ENCODE results near the gene TTC38.

TTC38 gene

DNA sequence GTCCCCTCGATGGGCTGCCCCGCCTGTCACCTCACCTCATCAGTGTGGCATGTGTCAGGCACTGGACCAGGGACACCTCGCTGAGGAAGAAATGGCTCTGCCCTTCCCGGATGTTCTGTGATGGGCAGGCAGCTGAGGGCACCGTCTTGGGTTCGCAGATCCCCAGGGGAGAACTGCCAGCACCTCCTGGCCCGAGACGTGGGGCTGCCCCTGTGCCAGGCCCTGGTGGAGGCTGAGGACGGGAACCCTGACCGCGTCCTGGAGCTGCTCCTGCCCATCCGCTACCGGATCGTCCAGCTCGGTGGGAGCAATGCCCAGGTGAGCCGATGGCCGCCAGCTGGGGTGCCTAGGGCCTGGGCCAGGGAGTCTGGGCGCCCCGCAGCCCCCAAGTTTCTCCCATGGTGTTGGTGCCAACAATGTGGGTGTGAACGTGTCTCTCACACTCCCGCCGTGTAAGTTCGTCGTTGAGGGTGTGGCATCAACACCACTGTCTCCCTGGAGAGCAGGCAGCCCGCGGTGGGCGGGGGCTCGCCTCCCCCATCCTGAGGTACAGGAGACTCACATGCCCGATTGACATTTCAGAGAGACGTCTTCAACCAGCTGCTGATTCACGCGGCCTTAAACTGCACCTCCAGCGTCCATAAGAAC lies 21.6 kb downstream of the TTC38 start:
- no peak for DNase-seq (ENCODE audit: extremely low read depth, low read depth)
- TF ChIP-seq, protein P1, sequence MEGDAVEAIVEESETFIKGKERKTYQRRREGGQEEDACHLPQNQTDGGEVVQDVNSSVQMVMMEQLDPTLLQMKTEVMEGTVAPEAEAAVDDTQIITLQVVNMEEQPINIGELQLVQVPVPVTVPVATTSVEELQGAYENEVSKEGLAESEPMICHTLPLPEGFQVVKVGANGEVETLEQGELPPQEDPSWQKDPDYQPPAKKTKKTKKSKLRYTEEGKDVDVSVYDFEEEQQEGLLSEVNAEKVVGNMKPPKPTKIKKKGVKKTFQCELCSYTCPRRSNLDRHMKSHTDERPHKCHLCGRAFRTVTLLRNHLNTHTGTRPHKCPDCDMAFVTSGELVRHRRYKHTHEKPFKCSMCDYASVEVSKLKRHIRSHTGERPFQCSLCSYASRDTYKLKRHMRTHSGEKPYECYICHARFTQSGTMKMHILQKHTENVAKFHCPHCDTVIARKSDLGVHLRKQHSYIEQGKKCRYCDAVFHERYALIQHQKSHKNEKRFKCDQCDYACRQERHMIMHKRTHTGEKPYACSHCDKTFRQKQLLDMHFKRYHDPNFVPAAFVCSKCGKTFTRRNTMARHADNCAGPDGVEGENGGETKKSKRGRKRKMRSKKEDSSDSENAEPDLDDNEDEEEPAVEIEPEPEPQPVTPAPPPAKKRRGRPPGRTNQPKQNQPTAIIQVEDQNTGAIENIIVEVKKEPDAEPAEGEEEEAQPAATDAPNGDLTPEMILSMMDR (IDR thresholded peaks at IDR 0.05; ENCODE audit: low read depth, low read length, missing control alignments), result no peak
- H3K4me3 ChIP-seq (replicated peaks; ENCODE audit: low read depth, low read length), result no peak overlapping the region

DNA sequence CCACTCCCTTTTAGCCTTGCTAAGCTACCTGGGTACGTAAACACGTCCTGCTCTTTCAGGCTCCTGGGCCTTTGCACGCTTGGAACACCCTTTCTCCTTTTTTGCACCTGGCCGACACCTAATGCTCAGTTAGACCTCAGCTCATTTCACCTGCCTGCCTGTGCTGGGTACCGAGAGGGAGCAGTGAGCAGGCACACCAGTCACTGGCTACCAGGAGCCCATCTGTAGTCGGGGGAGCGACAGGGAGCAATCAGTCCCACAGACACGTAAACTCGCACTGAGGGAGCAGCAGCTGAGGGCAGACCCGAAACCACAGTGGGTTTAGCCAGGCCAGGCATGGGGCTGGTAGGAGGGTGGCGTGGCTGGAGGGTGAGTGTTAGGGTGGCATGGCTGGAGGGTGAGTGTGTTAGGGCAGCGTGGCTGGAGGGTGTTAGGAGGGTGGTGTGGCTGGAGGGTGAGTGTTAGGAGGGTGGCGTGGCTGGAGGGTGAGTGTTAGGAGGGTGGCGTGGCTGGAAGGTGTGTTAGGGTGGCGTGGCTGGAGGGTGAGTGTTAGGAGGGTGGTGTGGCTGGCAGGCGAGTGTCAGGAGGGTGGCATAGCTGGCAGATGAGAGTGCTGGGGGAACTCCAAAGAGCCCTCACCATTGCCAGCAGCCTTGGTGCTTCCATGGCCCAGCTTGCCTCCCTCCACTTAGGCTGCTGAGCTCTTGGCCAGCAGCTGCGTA lies 22.5 kb downstream of the TTC38 start:
- no peak for DNase-seq (ENCODE audit: extremely low read depth, low read depth)
- TF ChIP-seq, protein P1 (IDR thresholded peaks at IDR 0.05; ENCODE audit: low read depth, low read length, missing control alignments), result no peak
- H3K4me3 ChIP-seq (replicated peaks; ENCODE audit: low read depth, low read length), result no peak overlapping the region

DNA sequence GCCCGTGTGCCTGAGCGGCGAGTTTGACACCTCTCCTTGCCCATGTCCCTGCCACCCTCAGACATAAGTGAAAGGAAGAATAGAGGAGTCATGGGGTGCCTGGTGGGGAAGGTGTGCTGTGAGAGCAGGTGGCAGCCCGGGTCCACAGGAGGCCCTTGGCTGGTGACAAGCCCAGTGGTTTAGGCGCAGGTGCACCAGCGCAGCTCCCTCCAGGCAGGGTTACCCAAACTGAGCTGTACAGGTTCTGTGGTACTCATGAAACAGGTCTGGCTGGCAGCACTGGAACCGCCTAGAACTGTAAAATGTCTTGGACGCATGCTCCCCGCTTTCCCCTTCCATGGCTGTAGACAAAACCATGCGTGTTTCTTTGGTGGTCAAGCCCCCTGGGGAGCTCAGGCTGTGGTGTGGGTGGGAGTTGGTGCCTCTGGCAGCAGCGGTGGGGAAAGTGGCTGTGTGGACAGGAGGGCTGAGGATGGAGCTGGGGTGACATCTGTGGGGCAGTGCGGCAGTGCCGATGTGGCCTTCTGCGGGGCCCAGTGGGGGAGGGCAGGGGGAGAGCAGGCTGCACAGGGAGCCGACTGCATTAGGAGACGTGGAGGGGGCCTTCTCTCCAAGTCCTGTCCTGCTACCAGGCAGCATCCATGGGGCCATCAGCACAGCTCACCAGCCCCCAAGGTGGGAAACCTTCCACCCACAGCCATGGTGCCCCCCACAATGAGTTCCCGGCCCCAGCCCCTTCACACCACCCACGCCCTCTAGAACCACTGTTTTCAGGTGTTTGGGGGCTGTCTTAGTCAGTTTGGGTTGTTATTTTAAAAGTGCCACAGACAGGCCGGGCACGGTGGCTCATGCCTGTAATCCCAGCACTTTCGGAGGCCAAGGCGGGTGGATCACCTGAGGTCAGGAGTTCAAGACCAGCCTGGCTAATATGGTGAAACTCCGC lies 23.3 kb downstream of the TTC38 start:
- no peak overlapping the region for H3K4me3 ChIP-seq (replicated peaks; ENCODE audit: low read depth, low read length)
- no peak for DNase-seq (ENCODE audit: extremely low read depth, low read depth)
- TF ChIP-seq, protein P1 (IDR thresholded peaks at IDR 0.05; ENCODE audit: low read depth, low read length, missing control alignments), result no peak

DNA sequence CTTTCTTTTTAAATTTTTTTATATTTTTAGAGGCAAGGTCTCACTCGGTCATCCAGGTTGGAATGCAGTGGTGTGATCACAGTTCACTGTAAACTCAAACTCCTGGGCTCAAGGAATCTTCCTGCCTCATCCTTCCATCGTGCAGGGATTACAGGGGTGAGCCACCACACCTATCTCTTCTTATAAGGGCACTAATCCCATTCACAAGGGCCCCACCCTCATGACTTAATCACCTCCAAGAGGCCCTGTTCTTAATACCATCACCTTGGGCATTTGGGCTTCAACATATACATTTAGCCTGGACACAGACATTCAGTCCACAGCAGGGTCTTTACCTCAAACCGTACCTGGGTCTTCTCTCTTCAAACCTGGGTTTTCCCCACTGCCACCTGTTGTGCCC lies 24.4 kb downstream of the TTC38 start:
- TF ChIP-seq, protein P1 (IDR thresholded peaks at IDR 0.05; ENCODE audit: low read depth, low read length, missing control alignments), result no peak
- no peak for DNase-seq (ENCODE audit: extremely low read depth, low read depth)
- H3K4me3 ChIP-seq (replicated peaks; ENCODE audit: low read depth, low read length), result no peak overlapping the region

DNA sequence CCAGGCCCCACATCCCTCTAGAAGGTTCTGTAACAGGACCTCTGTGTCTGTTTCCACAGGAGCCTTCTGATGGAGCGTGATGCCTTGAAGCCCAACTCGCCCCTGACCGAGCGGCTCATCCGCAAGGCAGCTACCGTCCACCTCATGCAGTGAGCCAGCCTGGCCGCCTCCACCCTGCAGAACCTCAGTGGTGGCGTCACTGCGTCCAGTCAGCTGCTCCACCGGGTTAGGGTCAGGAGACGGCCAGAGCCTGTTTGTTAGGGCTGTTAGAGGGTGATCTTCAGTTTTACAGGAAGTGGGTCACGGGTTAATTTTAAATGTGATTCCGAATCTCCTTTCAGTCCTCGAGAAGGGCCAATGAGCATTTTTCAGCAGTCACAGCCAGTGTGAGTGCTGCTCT lies 24.9 kb downstream of the TTC38 start:
- DNase-seq (ENCODE audit: extremely low read depth, low read depth), result no peak
- TF ChIP-seq, protein P1 (IDR thresholded peaks at IDR 0.05; ENCODE audit: low read depth, low read length, missing control alignments), result no peak
- H3K4me3 ChIP-seq (replicated peaks; ENCODE audit: low read depth, low read length), result no peak overlapping the region

DNA sequence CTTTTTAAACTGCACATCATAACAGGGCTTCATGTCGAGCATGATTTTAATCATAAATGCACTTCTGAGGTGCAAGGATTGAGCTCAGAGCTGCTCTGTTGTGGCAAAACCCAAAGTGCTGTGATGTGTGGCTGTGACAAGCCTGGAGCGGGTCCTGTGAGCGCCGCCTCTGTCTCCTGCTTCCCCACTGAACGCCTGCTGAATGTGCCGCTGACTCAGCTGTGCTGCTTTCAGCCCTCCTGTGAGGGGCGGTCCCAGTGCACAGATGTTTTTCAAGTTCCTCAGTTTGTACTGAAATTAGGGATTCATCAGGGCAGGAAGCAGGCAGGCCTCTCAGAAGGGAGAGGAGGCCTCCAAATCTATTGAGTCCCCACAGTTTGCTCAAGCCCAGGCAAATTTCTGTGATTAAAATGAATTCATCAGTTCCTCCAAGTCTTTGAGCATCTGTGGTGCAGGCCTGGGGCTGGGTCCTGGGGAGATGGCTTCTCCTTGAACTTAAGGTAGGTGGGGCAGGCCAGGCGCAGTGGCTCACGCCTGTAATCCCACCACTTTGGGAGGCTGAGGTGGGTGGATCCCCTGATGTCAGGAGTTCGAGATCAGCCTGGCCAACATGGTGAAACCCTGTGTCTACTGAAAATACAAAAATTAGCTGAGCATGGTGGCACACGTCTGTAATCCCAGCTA lies 25.9 kb downstream of the TTC38 start:
- no peak overlapping the region for H3K4me3 ChIP-seq (replicated peaks; ENCODE audit: low read depth, low read length)
- TF ChIP-seq, protein P1 (IDR thresholded peaks at IDR 0.05; ENCODE audit: low read depth, low read length, missing control alignments), result no peak
- DNase-seq (ENCODE audit: extremely low read depth, low read depth), result peak; percentile 49

Measured in HFF-Myc (cell line).